SK-N-SH treated with all-trans-retinoic acid at 6 μM for 48 hours (cell line): ENCODE measurements around the gene BSDC1.

Source experiments
- BACH2 ChIP-seq: fragments of 250-450 bp; sonication (Bioruptor Pico); IDR thresholded peaks from 2 replicates; pipeline ENCODE4 v1.9.0; 2021; ENCODE audit warnings: mild to moderate bottlenecking, borderline replicate concordance
- ESRRG ChIP-seq: fragments of 250-450 bp; sonication (Bioruptor Pico); IDR thresholded peaks from 2 replicates; pipeline ENCODE4 v1.6.1; 2021; ENCODE audit warnings: mild to moderate bottlenecking
- GLIS3 ChIP-seq: fragments of 250-450 bp; sonication (Bioruptor Pico); IDR thresholded peaks from 2 replicates; pipeline ENCODE4 v1.5.0; 2020; ENCODE audit warnings: mild to moderate bottlenecking, moderate library complexity
- PPARA ChIP-seq: fragments of 250-450 bp; sonication (Bioruptor Pico); IDR thresholded peaks from 2 replicates; pipeline ENCODE4 v1.5.0; 2020; ENCODE audit warnings: mild to moderate bottlenecking, borderline replicate concordance
- RARB ChIP-seq: fragments of 250-450 bp; sonication (Bioruptor Pico); IDR thresholded peaks from 2 replicates; pipeline ENCODE4 v1.8.0; 2021; ENCODE audit warnings: mild to moderate bottlenecking, moderate library complexity
- TCF4 ChIP-seq: fragments of 250-450 bp; sonication (Bioruptor Pico); IDR thresholded peaks from 2 replicates; pipeline ENCODE4 v1.8.0; 2021; ENCODE audit warnings: mild to moderate bottlenecking, moderate library complexity, borderline replicate concordance
- TSHZ2 ChIP-seq: fragments of 250-450 bp; sonication (Bioruptor Pico); IDR thresholded peaks from 2 replicates; pipeline ENCODE4 v1.5.0; 2020; ENCODE audit warnings: mild to moderate bottlenecking, moderate library complexity
- ZFP3 ChIP-seq: fragments of 250-450 bp; sonication (Bioruptor Pico); IDR thresholded peaks from 2 replicates; pipeline ENCODE4 v1.5.0; 2020; ENCODE audit warnings: mild to moderate bottlenecking, moderate library complexity
- ZFP30 ChIP-seq: fragments of 450-650 bp; formaldehyde crosslinking; IDR thresholded peaks from 2 replicates; pipeline ENCODE4 v1.5.0; 2022; ENCODE audit warnings: mild to moderate bottlenecking, moderate library complexity
- ZNF70 ChIP-seq: fragments of 450-650 bp; formaldehyde crosslinking; IDR thresholded peaks from 2 replicates; pipeline ENCODE4 v1.5.0; 2020; ENCODE audit warnings: mild to moderate bottlenecking, moderate library complexity

- TF ChIP-seq RARB (CRISPR knock-in tag) (no peak), GLIS3 (CRISPR knock-in tag) (no peak), ZNF70 (CRISPR knock-in tag) (no peak), ESRRG (CRISPR knock-in tag) (no peak), TCF4 (CRISPR knock-in tag) (no peak), BACH2 (CRISPR knock-in tag) (no peak), PPARA (CRISPR knock-in tag) (no peak), ZFP30 (CRISPR knock-in tag) (no peak), ZFP3 (CRISPR knock-in tag) (no peak), TSHZ2 (no peak)
Observed at GRCh38 chr1:32337855-32338636, 56.2 kb downstream of the BSDC1 start.
